Measurements from ENCODE around the gene SVEP1.
"Not testable (repeated sequence)": the region's sequence is repeated elsewhere in the genome, so short reads cannot be mapped to it uniquely, and the experiment has no call there.

The SVEP1 gene

DNA sequence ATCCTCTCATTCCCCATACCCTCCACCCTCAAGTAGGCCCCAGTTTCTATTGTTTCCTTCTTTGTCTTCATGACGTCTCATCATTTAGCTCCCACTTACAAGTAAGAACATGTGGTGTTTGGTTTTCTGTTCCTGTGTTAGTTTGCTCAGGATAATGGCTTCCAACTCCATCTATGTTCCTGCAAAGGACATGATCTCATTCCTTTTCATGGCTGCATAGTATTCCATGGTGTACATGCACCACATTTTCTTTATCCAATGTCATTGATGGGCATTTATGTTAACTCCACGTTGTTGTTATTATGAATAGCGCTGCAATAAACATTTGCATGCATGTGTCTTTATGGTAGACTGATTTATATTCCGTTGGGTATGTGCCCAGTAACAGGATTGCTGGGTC lies 45.4 kb downstream of the SVEP1 start:
- H3K27ac ChIP-seq (ENCODE audit: low read depth, low read length); H3K9ac ChIP-seq (ENCODE audit: low read length in 5 of 5); H3K9me3 ChIP-seq (ENCODE audit: control insufficient read depth in 5 of 5, low read length in 5 of 5); H3K4me3 ChIP-seq (ENCODE audit: low read depth in 1 of 5, low read length in 5 of 5); H3K36me3 ChIP-seq (ENCODE audit: control insufficient read depth in 5 of 5, insufficient read depth in 5 of 5, low read length in 5 of 5); H3K27me3 ChIP-seq (ENCODE audit: control insufficient read depth in 5 of 5, insufficient read depth in 4 of 5, low read length in 5 of 5): not testable (repeated sequence)
- H3K4me1 ChIP-seq (ENCODE audit: control insufficient read depth in 5 of 5, insufficient read depth in 5 of 5, low read length in 5 of 5): peaks cover 3 to 29% (median 18%) of the 10 kb centered on the region in 5 donors

DNA sequence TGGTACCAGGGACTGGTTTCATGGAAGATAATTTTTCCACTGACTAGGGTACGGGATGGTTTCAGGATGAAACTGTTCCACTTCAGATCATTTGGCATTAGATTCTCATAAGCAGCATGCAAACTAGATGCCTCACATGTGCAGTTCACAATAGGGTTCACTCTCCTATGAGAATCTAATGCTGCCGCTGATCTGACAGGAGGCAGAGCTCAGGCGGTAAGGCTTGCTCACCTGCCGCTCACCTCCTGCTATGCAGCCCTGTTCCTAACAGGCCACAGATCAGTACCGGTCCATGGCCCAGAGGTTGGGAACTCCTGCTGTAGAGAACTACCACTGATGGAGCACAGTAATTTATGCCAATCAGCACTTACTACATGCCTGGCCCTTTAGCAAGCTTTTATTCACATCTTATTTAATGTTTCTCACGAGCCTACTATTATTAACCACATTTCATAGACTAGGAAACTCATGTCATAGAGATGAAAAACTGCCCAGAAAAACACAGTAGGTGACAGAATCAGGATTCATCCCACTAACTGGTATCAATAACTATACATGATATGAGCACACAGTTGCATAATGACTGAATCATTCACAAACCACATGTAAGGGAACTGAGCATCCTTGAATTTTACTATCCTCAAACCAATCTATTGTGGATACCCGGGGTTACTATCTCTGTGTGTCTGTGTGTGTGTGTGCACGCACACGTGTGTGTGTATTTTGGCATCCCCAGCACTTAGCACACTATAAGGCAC lies 46.5 kb downstream of the SVEP1 start:
- Histone ChIP-seq H3K9ac (ENCODE audit: low read length in 5 of 5) (no peak overlapping the region), H3K36me3 (ENCODE audit: control insufficient read depth in 5 of 5, insufficient read depth in 5 of 5, low read length in 5 of 5) (peaks cover 0 to 4% (median 0%) of the 10 kb centered on the region in 5 donors)

DNA sequence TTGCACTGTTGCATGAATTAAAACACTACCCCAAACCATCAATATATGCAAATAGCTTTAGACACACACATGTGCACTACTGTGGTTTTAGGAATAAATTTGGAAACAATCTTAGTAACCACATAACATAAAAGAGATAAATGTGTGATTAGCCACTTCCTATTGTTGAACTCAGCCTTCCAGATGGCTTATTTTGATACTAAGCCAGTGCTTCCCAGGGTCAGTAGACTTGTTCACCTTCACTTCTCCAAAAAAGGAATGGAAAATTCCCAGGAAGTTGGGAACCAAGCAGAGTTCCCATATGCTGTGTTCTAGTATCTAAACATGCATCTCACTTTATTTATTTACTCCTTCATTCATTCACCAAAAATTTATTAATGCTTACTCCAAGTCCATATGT lies 47.8 kb downstream of the SVEP1 start:
- peaks cover 0 to 4% (median 0%) of the 10 kb centered on the region in 5 donors for H3K36me3 ChIP-seq (ENCODE audit: control insufficient read depth in 5 of 5, insufficient read depth in 5 of 5, low read length in 5 of 5)
- H3K4me1 ChIP-seq (ENCODE audit: control insufficient read depth in 5 of 5, insufficient read depth in 5 of 5, low read length in 5 of 5): peaks cover 0 to 14% (median 10%) of the 10 kb centered on the region in 5 donors
- peaks cover 0 to 4% (median 0%) of the 10 kb centered on the region in 5 donors for H3K9me3 ChIP-seq (ENCODE audit: control insufficient read depth in 5 of 5, low read length in 5 of 5)
- no peaks in the 10 kb centered on the region for H3K27me3 ChIP-seq (ENCODE audit: control insufficient read depth in 5 of 5, insufficient read depth in 4 of 5, low read length in 5 of 5)
- H3K4me3 ChIP-seq (ENCODE audit: low read depth in 1 of 5, low read length in 5 of 5): no peak overlapping the region
- H3K27ac ChIP-seq (ENCODE audit: low read depth, low read length): no peak overlapping the region
- no peak overlapping the region for H3K9ac ChIP-seq (ENCODE audit: low read length in 5 of 5)

More for the DNA sequence above, 46.5 kb downstream of the SVEP1 start:
- Histone ChIP-seq H3K27me3 (ENCODE audit: control insufficient read depth in 5 of 5, insufficient read depth in 4 of 5, low read length in 5 of 5) (no peaks in the 10 kb centered on the region), H3K4me3 (ENCODE audit: low read depth in 1 of 5, low read length in 5 of 5) (no peak overlapping the region), H3K4me1 (ENCODE audit: control insufficient read depth in 5 of 5, insufficient read depth in 5 of 5, low read length in 5 of 5) (peaks cover 0 to 18% (median 14%) of the 10 kb centered on the region in 5 donors), H3K27ac (ENCODE audit: low read depth, low read length) (no peak overlapping the region), H3K9me3 (ENCODE audit: control insufficient read depth in 5 of 5, low read length in 5 of 5) (peaks cover 0 to 4% (median 0%) of the 10 kb centered on the region in 5 donors)

DNA sequence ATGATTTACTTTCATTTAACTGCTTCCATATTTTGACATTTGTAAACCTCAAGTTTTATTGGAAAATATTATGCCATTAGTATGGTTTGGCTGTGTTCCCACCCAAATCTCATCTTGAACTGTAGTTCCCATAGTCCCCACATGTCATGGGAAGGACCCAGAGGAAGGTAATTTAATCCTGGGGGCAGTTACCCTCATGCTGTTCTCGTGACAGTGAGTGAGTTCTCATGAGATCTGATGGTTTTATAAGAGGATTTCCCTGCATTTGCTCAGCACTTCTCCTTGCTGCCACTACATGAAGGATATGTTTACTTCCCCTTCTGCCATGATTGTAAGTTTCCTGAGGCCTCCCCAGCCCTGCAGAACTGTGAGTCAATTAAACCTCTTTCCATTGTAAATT lies 48.3 kb downstream of the SVEP1 start:
- H3K36me3 ChIP-seq (ENCODE audit: control insufficient read depth in 5 of 5, insufficient read depth in 5 of 5, low read length in 5 of 5): not testable (repeated sequence)

DNA sequence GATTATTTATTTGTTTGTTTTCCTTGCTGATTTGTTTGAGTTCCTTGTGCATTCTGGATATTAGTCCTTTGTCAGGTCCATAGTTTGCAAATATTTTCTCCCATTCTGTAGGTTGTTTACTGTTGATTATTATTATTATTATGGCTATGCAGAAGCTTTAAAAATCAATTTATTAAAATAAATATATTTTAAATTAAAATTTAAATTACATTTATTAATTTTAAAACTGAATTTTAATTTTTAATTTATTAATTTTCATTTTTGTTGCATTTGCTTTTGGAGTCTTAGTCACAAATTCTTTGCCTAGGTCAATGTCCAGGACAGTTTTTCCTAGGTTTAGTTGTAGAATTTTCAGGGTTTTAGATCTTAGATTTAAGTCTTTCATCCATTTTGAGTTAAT lies 50.9 kb downstream of the SVEP1 start:
- peaks cover 0 to 2% (median 0%) of the 10 kb centered on the region in 5 donors for H3K9me3 ChIP-seq (ENCODE audit: control insufficient read depth in 5 of 5, low read length in 5 of 5)
- peaks cover 0 to 12% (median 0%) of the 10 kb centered on the region in 5 donors for H3K4me1 ChIP-seq (ENCODE audit: control insufficient read depth in 5 of 5, insufficient read depth in 5 of 5, low read length in 5 of 5)
- H3K4me3 ChIP-seq (ENCODE audit: low read depth in 1 of 5, low read length in 5 of 5): no peak overlapping the region
- no peaks in the 10 kb centered on the region for H3K27me3 ChIP-seq (ENCODE audit: control insufficient read depth in 5 of 5, insufficient read depth in 4 of 5, low read length in 5 of 5)
- H3K36me3 ChIP-seq (ENCODE audit: control insufficient read depth in 5 of 5, insufficient read depth in 5 of 5, low read length in 5 of 5): no peaks in the 10 kb centered on the region
- no peak overlapping the region for H3K27ac ChIP-seq (ENCODE audit: low read depth, low read length)
- H3K9ac ChIP-seq (ENCODE audit: low read length in 5 of 5): no peak overlapping the region

More for the DNA sequence above, 48.3 kb downstream of the SVEP1 start:
- not testable (repeated sequence) for H3K9me3 ChIP-seq (ENCODE audit: control insufficient read depth in 5 of 5, low read length in 5 of 5); H3K27me3 ChIP-seq (ENCODE audit: control insufficient read depth in 5 of 5, insufficient read depth in 4 of 5, low read length in 5 of 5); H3K4me3 ChIP-seq (ENCODE audit: low read depth in 1 of 5, low read length in 5 of 5); H3K9ac ChIP-seq (ENCODE audit: low read length in 5 of 5); H3K27ac ChIP-seq (ENCODE audit: low read depth, low read length)
- H3K4me1 ChIP-seq (ENCODE audit: control insufficient read depth in 5 of 5, insufficient read depth in 5 of 5, low read length in 5 of 5): peaks cover 0 to 14% (median 6%) of the 10 kb centered on the region in 5 donors

DNA sequence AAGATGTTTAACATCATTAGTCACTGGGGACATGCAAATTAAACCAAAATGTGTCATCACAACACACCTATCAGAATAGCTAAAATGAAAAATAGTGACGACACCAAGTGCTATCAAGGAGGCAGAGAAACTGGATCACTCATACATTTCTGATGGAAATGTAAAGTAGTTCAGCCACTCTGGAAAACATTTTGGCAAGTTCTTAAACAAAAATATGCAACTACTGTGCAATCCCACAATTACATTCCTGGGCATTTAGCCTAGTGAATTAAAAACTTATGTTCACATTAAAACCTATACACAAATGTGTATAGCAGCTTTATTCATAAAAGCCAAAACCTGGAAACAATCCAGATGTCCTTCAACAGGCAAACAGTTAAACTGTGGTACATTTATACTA lies 53.1 kb downstream of the SVEP1 start:
- peaks cover 0 to 14% (median 6%) of the 10 kb centered on the region in 5 donors for H3K4me1 ChIP-seq (ENCODE audit: control insufficient read depth in 5 of 5, insufficient read depth in 5 of 5, low read length in 5 of 5)
- no peak overlapping the region for H3K27ac ChIP-seq (ENCODE audit: low read depth, low read length)
- no peaks in the 10 kb centered on the region for H3K27me3 ChIP-seq (ENCODE audit: control insufficient read depth in 5 of 5, insufficient read depth in 4 of 5, low read length in 5 of 5)
- H3K36me3 ChIP-seq (ENCODE audit: control insufficient read depth in 5 of 5, insufficient read depth in 5 of 5, low read length in 5 of 5): no peaks in the 10 kb centered on the region
- no peak overlapping the region for H3K9ac ChIP-seq (ENCODE audit: low read length in 5 of 5)
- H3K4me3 ChIP-seq (ENCODE audit: low read depth in 1 of 5, low read length in 5 of 5): no peak overlapping the region
- H3K9me3 ChIP-seq (ENCODE audit: control insufficient read depth in 5 of 5, low read length in 5 of 5): peaks cover 0 to 2% (median 0%) of the 10 kb centered on the region in 5 donors

DNA sequence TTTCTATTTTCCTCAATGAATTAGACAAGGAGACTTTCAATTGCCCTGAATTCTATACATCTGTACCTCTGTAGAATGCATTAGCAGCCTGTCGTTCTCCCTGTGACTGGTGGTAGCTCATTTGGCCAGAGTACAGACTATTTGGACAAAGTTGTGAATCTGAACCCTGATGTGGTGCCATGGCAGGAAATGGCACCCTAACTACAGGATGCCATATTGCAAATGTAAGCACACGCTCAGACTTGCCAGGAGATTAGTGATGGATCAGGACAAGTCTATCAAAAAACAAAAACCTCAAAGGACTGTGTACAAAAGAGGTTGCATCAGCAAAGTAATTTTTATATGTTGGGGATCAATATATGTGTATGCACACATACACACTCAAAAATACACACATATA lies 58.3 kb downstream of the SVEP1 start:
- Histone ChIP-seq H3K9ac (ENCODE audit: low read length in 5 of 5) (no peak overlapping the region), H3K4me1 (ENCODE audit: control insufficient read depth in 5 of 5, insufficient read depth in 5 of 5, low read length in 5 of 5) (peaks cover 0 to 30% (median 25%) of the 10 kb centered on the region in 5 donors), H3K27me3 (ENCODE audit: control insufficient read depth in 5 of 5, insufficient read depth in 4 of 5, low read length in 5 of 5) (no peaks in the 10 kb centered on the region), H3K27ac (ENCODE audit: low read depth, low read length) (peak overlapping the region; percentile 79), H3K9me3 (ENCODE audit: control insufficient read depth in 5 of 5, low read length in 5 of 5) (no peaks in the 10 kb centered on the region), H3K4me3 (ENCODE audit: low read depth in 1 of 5, low read length in 5 of 5) (no peak overlapping the region), H3K36me3 (ENCODE audit: control insufficient read depth in 5 of 5, insufficient read depth in 5 of 5, low read length in 5 of 5) (no peaks in the 10 kb centered on the region)

DNA sequence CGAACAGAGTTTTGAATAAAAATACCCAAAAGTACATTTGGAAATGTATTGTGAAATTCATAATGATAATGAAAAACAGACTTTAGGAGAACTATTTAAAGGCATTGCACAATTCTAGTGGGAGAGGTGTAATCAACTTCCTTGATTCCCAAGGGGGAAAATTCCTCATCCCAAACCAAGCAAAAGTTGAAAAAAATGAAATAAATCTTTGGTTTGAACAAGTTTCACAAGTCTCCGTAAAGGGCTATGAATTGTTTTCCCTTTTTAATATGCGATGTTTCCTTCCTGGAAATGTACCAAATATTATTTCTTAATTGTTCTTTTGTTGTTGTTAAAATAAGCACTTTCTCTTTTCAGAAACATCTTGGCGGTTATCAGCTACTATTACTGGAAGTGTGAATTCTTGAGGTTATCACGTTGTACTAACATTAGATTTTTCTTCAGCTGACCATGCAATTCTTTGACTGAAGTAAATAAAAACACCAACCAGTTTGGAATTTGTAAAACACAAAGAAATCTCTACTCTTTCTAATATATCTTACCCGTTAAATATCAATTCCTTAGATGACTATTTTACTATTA lies 59.3 kb downstream of the SVEP1 start:
- H3K27ac ChIP-seq (ENCODE audit: low read depth, low read length): peak overlapping the region; percentile 79
- no peaks in the 10 kb centered on the region for H3K9me3 ChIP-seq (ENCODE audit: control insufficient read depth in 5 of 5, low read length in 5 of 5)

DNA sequence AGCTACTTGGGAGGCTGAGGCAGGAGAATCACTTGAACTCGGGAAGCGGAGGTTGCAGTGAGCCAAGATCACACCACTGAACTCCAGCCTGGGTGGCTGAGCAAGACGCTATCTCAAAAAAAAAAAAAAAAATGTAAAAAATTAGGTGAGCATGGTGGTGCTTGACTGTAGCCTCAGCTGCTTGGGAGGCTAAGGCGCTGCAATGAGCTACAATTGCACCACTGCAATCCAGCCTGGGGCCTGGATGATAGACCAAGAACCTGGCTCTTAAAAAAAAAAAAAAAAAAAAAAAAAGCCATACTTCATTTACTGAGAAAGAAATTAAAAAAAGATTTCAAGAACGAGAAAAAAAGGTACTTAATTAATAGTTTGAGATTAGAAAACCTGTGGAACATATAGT lies 62.1 kb downstream of the SVEP1 start:
- no peak overlapping the region for H3K27ac ChIP-seq (ENCODE audit: low read depth, low read length)
- H3K4me1 ChIP-seq (ENCODE audit: control insufficient read depth in 5 of 5, insufficient read depth in 5 of 5, low read length in 5 of 5): peaks cover 0 to 33% (median 25%) of the 10 kb centered on the region in 5 donors
- no peaks in the 10 kb centered on the region for H3K27me3 ChIP-seq (ENCODE audit: control insufficient read depth in 5 of 5, insufficient read depth in 4 of 5, low read length in 5 of 5)
- H3K9me3 ChIP-seq (ENCODE audit: control insufficient read depth in 5 of 5, low read length in 5 of 5): no peaks in the 10 kb centered on the region
- H3K4me3 ChIP-seq (ENCODE audit: low read depth in 1 of 5, low read length in 5 of 5): no peak overlapping the region
- H3K9ac ChIP-seq (ENCODE audit: low read length in 5 of 5): no peak overlapping the region
- H3K36me3 ChIP-seq (ENCODE audit: control insufficient read depth in 5 of 5, insufficient read depth in 5 of 5, low read length in 5 of 5): peaks cover under 1 to 12% (median 8%) of the 10 kb centered on the region in 5 donors

More for the DNA sequence above, 59.3 kb downstream of the SVEP1 start:
- H3K4me3 ChIP-seq (ENCODE audit: low read depth in 1 of 5, low read length in 5 of 5): no peak overlapping the region
- peaks cover 0 to 30% (median 25%) of the 10 kb centered on the region in 5 donors for H3K4me1 ChIP-seq (ENCODE audit: control insufficient read depth in 5 of 5, insufficient read depth in 5 of 5, low read length in 5 of 5)
- H3K9ac ChIP-seq (ENCODE audit: low read length in 5 of 5): peak overlapping the region in 1 of 5 donors; percentile 51
- no peaks in the 10 kb centered on the region for H3K27me3 ChIP-seq (ENCODE audit: control insufficient read depth in 5 of 5, insufficient read depth in 4 of 5, low read length in 5 of 5)
- no peaks in the 10 kb centered on the region for H3K36me3 ChIP-seq (ENCODE audit: control insufficient read depth in 5 of 5, insufficient read depth in 5 of 5, low read length in 5 of 5)

DNA sequence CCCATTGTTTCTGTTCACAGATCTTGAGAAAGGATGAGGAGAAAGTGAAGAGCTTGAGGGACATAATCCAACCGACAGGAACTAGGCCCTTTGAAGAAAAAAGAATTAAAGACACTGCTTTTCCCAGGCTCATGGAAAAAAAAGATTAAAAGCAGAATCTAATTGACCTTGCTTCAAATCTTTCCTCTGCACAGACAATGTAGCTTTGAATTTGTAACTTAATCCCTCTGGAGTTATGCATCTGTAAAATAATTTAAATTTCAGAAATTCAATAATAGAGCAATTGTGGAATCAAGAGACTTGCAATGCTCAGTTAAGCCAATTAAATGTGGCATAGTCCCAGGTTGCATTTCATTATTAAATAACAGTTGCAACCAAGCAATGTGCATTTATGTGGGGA lies 64.6 kb downstream of the SVEP1 start:
- H3K4me1 ChIP-seq (ENCODE audit: control insufficient read depth in 5 of 5, insufficient read depth in 5 of 5, low read length in 5 of 5): peaks cover 0 to 13% (median 7%) of the 10 kb centered on the region in 5 donors
- no peaks in the 10 kb centered on the region for H3K9me3 ChIP-seq (ENCODE audit: control insufficient read depth in 5 of 5, low read length in 5 of 5)
- peaks cover 10 to 29% (median 23%) of the 10 kb centered on the region in 5 donors for H3K36me3 ChIP-seq (ENCODE audit: control insufficient read depth in 5 of 5, insufficient read depth in 5 of 5, low read length in 5 of 5)
- no peak overlapping the region for H3K27ac ChIP-seq (ENCODE audit: low read depth, low read length)
- no peak overlapping the region for H3K4me3 ChIP-seq (ENCODE audit: low read depth in 1 of 5, low read length in 5 of 5)
- no peak overlapping the region for H3K9ac ChIP-seq (ENCODE audit: low read length in 5 of 5)
- no peaks in the 10 kb centered on the region for H3K27me3 ChIP-seq (ENCODE audit: control insufficient read depth in 5 of 5, insufficient read depth in 4 of 5, low read length in 5 of 5)

All from subcutaneous abdominal adipose tissue (tissue), 5 donors.